SK-N-SH treated with all-trans-retinoic acid at 6 μM for 48 hours (cell line): Measurements from ENCODE around the gene CRHR1.

ENCODE experiments used
- ARNTL ChIP-seq: fragments of 450-650 bp; formaldehyde crosslinking; IDR thresholded peaks from 2 replicates; pipeline ENCODE4 v1.5.0; 2020; ENCODE audit warnings: low read depth, mild to moderate bottlenecking, moderate library complexity, borderline replicate concordance
- BACH2 ChIP-seq: fragments of 250-450 bp; sonication (Bioruptor Pico); IDR thresholded peaks from 2 replicates; pipeline ENCODE4 v1.9.0; 2021; ENCODE audit warnings: mild to moderate bottlenecking, borderline replicate concordance
- OSR1 ChIP-seq: fragments of 250-450 bp; sonication (Bioruptor Pico); IDR thresholded peaks from 2 replicates; pipeline ENCODE4 v1.8.0; 2022; ENCODE audit warnings: moderate library complexity, mild to moderate bottlenecking, inconsistent platforms
- TCF4 ChIP-seq: fragments of 250-450 bp; sonication (Bioruptor Pico); IDR thresholded peaks from 2 replicates; pipeline ENCODE4 v1.8.0; 2021; ENCODE audit warnings: mild to moderate bottlenecking, moderate library complexity, borderline replicate concordance
- TOX ChIP-seq: fragments of 250-450 bp; sonication (Bioruptor Pico); IDR thresholded peaks from 2 replicates; pipeline ENCODE4 v1.8.0; 2021; ENCODE audit warnings: mild to moderate bottlenecking, moderate library complexity, borderline replicate concordance
- TSHZ2 ChIP-seq: fragments of 250-450 bp; sonication (Bioruptor Pico); IDR thresholded peaks from 2 replicates; pipeline ENCODE4 v1.5.0; 2020; ENCODE audit warnings: mild to moderate bottlenecking, moderate library complexity
- ZC3H10 ChIP-seq: fragments of 250-450 bp; sonication (Bioruptor Pico); IDR thresholded peaks from 2 replicates; pipeline ENCODE4 v1.5.1; 2021; ENCODE audit warnings: mild to moderate bottlenecking, moderate library complexity
- ZFP3 ChIP-seq: fragments of 250-450 bp; sonication (Bioruptor Pico); IDR thresholded peaks from 2 replicates; pipeline ENCODE4 v1.5.0; 2020; ENCODE audit warnings: mild to moderate bottlenecking, moderate library complexity
- ZNF70 ChIP-seq: fragments of 450-650 bp; formaldehyde crosslinking; IDR thresholded peaks from 2 replicates; pipeline ENCODE4 v1.5.0; 2020; ENCODE audit warnings: mild to moderate bottlenecking, moderate library complexity

DNA sequence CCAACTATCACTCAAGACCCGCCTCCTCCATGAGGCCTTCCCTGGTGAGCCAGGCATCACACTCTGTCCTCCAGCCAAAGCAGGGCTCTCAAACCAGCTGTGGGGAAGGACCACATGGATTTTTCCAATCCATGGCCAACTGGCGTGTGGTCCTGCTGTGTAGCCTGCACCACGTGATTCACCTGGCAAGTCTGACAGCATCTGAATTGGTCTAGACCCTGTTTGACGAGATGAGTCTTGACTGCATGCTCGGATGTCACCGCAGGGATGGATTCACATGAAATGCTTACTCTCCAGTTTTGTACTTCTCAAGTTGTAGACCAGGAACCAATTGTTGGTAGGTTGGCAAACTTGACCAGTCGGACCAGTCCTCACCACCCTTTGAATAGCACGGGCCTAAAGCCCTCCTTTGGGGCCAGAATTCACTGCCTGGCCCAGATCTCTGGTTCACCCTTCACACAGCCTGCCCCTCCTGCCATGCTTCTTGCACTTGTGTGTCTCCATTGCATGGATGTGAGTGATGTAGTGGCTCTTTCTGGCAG is 9.9 kb downstream of the CRHR1 start:
- no peak for TF ChIP-seq ARNTL
- TF ChIP-seq TOX (CRISPR knock-in tag): no peak
- no peak for TF ChIP-seq ZNF70 (CRISPR knock-in tag)
- TF ChIP-seq OSR1 (CRISPR knock-in tag): no peak
- no peak for TF ChIP-seq ZC3H10
- no peak for TF ChIP-seq BACH2 (CRISPR knock-in tag)
- no peak for TF ChIP-seq TSHZ2 (CRISPR knock-in tag)
- TF ChIP-seq TCF4 (CRISPR knock-in tag): no peak
- no peak for TF ChIP-seq ZFP3 (CRISPR knock-in tag)
